T-helper 9 cell (primary cell): ENCODE results near the gene OR2H1.

Experiments used
- DNase-seq: peaks from one replicate; pipeline ENCODE4 v3.0.0-alpha.2; 2020

Gene OR2H1

DNA sequence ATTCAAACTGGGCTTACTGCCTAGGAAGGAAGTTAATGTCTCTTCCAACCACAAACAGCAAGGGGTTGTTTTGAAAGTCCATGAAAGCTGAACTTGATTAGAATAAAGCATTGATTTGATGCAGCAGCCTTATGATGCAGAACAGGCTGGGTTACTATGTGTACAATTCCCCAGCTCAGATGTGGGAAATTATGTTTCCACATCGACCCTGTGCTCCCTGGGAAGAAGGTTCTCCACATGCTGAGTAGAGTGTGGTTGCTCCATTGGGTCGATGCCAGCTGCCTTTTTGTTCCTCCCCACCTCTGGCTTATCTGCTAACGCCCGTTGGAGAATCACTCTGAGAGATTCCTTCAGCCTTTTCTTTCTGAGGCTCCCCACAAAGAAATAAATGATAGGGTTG is 29.6 kb downstream of the OR2H1 start:
- no peak for DNase-seq

DNA sequence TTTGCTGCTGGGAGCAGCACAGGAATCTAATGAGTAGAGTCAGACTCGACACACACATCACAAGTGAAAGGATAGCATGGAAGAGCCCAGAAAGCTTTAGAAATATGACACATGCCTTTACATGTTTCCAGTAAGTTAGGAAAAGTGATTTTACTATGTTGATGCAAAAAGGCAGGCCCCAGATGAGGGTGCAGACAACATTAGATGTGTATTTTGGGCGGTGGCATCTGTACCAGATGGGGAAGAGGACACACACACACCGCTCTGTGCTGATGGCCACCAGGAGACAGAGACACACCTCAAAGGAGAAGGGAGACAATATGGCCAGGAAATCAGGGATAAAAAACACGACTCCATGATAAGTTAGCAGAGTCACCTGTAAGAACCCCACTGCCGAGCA is 30.2 kb downstream of the OR2H1 start:
- DNase-seq: no peak

DNA sequence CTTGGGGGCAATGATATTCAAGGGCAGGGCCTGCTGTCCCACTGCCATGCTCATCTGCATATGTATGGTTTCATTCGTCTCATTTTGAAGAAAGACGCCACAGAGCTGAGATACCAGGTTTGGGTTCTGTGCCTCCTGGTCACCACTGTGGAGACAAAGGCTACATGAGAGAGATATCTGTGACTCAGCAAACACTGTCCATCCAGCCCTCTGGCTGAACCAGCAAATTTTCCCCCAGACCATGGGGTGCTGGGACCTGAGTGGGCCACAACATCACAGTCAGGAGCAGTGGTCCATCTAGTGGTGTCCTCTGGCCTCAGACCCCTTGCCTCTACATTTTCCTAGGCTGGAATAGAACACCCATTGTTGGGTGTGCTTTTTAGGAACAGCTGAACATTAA is 30.7 kb downstream of the OR2H1 start, which contains the start of gene MAS1L:
Gene MAS1L (minus strand): TSS at position 297 of the 400 bp plus-strand sequence. CDS start 54 bp downstream, at position 243.
- DNase-seq: no peak

DNA sequence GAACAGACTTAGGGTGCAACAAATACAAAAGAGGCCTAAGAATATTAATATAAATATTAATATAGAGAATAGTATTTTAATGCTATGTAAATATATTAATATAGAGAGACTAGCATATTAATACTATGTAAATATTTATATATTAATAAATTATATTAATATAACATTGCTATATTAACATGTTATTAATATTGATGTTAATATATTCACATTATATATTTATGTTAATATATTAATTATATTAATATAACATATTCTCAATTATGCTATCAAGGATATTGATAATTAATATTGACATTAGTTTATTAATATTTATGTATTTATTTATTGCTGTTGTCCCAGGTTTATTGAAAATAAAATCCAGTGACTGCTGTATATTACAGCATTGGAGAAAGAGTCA is 31.9 kb downstream of the OR2H1 start:
- no peak for DNase-seq

DNA sequence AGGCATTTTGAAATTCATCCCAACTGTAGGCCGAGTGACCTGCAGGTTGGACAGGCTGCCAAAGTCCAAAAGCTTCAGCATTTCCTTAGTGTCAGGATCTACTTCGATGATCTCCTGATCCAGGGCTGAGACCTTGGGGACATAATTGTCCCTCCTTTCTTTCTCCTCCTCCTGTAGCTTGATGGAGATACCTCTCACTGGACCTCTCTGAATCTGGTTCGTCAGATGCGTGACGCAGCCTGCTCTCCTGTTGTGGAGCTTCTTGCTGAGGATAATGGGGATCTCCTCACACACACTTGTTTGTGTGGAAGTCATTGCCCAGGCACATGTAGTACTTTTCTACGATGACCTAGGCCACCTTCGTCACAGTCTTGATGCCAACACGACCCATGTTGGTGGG is 32.3 kb downstream of the OR2H1 start:
- DNase-seq: no peak

DNA sequence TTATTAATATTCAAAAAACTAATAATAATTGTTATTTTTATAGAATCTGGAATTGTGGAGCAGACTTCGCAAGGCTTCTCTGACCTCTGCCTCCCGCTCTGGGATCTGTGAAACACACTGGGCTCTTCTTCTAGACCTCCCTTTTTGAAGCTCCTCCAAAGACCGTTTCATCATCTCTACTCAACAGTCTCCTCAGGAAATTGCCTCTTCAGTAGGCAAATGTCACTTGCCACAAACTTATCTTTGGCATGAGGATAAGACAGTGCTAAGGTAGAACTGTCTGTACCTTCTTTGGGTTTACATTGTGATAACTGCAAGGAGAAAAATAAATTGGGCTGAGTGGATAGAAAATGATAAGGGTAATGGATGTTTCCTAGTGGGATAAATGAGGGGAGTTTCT is 33.1 kb downstream of the OR2H1 start:
- no peak for DNase-seq

DNA sequence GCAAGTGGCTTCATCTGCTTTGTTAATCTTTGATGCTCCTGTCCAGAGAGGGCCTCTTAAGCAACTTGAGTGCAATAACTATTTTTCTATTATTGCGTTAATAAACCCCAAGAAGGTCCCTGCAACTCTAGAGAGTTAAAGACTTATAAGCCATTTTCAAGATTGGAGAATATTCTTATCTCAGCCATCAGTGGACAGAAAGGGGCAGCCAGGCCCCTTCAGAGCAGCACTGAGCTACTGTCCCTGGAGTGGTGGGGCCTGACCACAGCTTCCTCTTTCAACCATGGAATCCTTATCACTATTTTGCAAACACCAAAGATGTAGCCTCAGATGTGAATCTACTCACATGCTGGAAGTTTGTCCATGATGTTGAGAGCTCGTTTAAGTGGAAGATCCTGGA is 33.6 kb downstream of the OR2H1 start:
- DNase-seq: no peak

DNA sequence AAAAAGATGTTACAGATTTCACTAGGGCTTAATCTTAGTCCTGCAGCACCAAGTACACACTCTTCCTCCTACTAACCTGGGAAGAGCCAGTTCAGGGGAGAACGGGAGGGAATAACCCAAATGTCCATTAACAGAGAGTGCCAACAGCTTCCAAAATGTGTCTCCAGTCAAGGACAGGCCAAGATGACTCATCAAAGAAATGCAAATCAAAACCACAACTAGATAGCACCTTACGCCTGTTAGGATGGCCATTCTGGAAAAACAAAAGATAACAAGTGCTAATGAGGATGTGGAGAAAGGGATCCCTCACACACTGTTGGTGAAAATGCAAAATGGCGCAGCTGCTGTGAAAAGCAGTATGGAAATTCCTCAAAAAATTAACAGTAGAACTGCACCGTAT is 34.6 kb downstream of the OR2H1 start:
- no peak for DNase-seq

DNA sequence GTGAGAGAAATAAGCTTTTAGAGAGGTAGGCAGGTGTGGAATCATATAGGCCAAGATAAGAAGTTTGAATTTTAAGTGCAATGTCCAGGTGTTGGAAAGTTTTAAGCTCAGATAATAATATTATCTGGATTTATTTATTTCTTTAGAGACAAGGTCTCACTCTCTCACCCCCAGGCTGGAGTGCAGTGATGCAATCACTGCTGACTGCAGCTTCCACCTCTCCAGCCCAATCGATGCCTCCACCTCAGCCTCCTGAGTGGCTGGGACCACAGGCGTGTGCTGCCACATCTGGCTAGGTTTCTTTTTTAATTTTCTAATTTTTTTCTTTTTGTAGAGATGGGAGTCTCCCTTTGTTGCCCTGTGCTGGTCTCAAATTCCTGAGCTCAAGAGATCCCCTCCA is 36.3 kb downstream of the OR2H1 start:
- no peak for DNase-seq

DNA sequence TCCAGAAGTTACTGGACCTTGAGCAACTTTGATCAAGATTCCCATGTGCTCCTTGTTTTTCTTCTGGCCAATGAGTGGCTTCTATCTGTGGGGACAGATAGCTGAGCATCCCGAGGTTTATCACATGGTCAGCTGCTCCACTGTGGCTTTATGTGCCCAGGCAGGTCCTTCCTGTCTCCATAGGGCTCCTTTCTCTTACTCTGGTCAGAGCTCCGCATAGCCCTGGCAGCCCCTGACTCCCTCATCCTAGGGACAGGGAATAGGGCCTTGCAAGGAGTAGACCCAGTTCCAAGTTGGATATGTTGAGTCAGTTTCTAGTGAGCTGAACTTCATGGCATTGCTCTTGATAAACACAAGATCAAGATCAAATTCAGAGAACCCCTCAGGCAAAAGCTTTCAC is 37.2 kb downstream of the OR2H1 start:
- DNase-seq: no peak

DNA sequence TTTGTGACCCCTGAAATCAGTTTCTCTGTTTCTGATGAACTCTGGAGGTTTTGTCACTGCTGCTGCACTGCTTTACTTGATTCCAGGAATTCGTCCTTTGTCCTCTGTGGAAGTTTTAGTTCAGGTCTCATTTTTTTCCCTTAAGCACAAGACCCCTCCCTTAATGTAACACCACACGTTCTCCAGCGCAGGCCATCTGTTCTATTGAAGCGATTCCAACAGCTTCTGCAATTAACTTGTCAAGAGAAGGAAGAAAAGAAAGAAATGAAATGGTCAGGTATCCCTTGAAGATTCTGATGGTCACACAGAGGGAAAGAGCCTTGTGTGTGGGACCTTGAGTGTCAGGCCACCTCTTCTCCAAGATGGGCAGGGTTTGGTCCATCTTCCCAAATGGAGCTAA is 38.6 kb downstream of the OR2H1 start:
- no peak for DNase-seq

DNA sequence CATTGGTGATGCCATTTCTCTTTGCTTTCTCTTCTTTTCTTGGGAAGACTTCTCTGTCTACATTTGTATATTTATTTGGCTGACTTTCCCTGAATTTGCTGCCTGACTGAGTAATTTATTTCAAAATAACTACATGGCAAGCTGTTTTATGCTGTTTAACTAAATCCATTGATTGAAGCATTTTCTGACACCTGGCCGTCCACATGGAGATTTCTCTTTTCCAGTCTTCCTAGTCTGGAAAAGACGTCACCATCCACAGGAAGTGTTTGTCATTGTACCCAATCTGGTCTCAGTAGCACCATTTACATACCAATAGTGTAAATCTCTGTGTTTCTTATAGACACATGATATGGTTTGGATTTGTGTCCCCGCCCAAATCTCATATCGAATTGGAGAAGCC is 40.0 kb downstream of the OR2H1 start:
- DNase-seq: no peak

DNA sequence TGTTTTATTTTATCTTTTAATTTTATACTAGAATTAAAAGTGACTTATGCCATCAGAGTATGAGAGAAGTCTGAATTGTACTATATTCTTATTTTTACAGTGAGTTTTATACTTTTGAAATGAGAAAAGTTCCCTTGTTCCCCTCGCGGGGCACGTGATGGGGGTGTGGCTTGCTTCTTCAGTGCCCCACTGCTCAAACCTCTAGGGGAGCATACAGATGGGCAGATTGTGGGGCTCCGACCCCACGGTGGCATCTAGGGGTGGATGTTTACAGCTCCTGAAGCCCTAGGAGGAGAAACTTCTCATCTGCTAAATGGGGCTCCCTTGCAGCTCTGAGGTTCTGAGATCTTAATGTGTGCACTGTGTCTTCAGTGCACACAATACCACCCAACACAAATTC is 42.7 kb downstream of the OR2H1 start:
- DNase-seq: no peak

DNA sequence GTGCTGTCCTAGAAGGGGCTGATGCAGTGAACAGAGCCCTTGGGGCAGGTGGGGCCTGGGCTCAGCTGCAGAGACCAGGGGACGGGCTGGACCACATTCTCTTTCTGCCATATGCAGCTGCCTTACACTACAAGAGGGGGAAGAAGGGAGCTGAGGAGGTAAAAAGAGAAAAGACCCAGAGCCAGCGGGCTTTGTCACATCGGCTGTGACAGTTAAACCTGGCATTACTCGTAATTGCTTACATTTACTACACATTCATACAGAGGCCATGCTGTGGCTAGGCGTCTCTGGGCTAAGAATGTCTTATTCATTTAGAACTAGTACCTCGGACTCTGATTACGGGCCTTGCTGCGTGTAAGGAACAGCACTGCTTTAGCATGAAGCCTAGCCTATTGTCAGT is 43.6 kb downstream of the OR2H1 start:
- no peak for DNase-seq

DNA sequence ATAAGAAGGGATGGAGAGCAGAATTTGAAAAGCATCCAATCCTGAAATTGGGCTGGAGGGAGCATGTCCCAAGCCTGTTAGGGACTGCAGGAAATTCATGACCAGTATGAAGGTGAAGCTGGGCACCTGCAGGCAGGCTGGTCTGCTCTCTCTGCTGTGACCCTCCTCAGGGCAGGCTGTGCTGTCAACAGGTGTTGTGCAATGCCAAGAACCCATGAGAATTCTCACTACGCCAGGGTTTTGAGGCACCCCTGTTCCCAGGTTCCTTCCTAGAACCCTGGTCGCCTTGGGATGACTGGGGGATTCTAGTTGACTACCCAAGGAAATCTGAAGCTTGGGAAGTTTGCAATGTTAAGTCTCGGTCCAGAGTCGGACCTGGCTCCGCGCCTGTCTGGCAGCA is 44.2 kb downstream of the OR2H1 start:
- no peak for DNase-seq

DNA sequence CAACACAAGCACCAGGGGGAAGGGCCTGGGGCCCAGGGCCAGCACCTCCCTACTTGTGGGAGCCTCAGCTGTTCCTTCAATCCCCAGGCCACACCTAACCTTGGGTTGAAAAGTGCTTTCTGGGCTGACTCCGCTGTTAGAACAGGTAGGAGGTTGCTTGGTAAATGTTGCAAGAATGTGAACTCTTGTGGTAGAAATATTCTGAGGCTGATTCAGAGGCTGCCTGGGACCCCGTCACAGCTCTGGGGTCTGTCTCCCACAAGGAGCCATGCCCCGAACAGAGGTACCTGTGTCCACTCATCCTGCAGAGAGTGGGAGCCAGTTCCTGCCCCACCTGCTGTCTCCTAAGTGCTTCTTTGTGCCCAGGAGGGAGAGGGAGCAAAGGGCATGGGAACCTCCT is 45.2 kb downstream of the OR2H1 start:
- DNase-seq: no peak

DNA sequence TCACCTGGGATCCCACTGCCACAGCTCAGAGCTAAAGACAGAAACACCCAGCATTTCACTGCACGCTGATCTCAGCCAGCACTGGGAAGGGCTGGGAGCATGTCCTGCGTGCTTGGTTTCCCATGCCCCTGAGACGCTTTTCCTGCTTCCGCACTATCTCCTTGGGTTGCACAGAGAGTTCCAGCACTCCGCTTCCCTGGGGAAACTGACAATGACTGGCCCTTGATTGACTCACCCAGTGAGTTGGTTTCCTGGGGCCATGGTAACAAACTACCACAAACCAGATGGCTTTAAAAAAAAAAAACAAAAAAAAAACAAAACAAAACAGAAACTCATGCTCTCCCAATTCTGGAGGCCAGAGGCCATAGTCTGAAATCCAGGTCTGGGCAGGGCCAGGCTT is 45.6 kb downstream of the OR2H1 start:
- DNase-seq: no peak

DNA sequence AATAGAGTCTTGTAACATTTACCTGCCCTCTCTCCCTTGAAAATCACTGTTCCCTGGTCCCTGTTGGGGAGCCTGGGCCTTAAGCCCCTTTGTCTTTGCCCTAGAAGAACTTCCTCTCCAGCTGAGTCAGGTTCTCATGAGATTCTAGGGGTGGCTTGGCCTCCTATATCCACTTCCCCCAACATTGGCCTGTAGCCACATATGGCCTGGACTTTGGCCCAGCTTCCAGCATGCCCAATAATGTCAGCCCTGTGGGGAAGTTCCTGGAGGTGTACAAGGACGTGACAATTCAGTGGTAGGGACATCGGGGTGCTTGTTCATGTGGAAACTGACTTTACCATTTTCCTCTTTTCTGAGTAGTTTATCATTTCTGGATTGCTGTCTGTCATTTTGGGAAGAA is 48.0 kb downstream of the OR2H1 start:
- DNase-seq: no peak

DNA sequence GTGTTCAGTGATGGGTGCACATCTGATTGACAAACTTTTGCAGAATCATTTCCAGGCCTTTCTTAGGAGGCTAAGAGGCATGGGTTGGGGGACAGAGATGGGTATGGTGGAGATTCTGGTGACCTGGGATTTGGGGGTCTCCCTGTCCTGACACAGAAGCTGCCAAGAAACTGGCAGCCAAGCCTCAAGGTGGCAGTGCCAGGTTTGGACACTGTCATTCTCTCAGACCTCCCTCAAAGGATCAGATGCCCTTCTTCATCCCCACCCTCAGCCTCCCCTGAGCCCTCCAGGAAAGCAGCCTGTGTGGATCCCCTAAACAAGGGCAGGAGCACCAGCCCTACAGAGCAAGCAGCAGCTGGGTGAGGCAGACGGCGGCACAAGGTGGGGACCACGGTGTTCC is 48.9 kb downstream of the OR2H1 start:
- DNase-seq: no peak

DNA sequence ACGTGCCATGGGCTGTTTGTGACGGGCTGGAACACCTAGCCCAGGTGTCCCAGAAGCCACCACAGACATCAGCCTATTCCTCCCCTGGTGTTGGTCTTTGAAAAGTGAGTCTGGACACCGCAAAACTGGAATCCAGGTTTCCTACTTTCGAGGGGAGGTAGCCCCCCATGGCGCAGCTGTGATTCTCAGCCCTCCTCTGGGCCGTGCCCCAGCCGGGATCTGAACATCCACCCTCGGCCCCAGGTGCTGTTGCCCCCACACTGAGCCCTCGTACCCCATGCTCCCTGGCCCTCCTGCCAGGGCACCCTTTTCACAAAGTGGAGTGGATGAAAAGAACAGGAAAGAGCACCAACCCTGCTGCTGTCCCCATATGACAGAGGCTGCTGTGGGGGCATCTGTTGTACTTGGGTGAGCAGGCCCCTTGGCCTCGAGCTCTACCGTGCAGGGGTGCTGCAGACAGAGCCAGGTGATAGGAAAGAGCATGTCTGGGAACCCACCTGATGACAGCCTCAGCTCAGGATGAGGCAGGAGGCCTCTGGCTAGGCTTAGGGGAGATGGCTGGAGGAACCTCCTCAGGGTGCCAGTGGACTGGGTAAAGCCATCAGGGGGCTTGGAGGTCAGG is 49.6 kb downstream of the OR2H1 start:
- no peak for DNase-seq

DNA sequence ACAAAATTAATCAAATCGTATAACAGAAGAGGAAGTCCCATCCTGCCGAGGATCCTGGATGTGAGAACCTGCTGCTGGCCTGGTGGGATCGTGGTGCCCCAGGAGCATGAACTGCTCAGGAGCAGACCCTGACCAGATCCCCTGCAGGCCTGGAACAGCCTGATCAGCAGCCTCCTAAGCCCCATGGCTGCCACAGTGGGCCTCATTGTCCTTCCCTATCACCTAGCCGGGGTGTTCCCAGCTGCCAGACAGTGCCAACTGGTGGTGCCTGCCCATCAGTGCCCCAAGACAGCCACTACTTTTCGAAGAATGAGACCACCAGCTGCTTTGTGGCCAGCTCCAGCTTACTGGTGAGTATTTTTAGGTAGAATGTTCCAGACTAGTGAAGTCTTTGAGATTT is 50.4 kb downstream of the OR2H1 start:
- DNase-seq: no peak

DNA sequence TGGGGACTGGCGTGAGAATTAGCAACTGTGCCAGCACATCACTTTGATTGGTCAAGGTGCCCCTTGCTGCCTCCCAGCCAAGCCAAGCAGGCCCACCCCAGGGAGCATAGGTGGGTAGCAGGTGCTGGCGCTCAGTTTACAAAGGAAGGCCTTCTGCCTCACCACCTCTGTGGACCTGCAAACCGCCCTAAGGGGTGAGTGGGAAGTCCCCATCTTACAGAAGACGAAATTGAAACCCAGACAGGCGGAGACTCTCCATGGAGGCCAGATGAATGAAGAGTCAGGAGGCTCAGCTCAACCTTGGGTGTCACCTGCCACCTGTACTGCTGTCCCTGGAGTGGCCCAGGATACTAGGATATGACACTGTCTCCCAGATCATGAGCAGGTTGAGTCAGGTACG is 52.3 kb downstream of the OR2H1 start:
- DNase-seq: no peak

DNA sequence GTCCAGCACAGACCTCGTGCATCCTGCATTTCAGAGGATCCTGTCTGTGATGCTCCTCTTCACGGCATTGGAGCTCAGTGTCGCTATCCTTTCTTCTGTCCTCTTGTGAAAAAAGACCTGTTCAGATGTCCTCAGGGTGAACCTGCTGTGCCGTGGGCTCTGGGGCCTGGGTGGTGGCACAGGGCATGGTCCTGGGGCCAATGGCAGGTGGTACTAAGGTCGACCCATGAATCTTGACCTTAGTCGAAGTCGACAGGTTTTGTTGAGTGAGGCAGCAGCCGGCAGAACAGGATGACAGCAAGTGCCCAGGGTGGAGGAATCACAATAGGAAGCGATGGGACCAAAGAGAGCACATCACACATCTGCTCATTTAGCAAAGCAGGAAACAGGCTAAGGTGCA is 52.8 kb downstream of the OR2H1 start:
- DNase-seq: no peak

DNA sequence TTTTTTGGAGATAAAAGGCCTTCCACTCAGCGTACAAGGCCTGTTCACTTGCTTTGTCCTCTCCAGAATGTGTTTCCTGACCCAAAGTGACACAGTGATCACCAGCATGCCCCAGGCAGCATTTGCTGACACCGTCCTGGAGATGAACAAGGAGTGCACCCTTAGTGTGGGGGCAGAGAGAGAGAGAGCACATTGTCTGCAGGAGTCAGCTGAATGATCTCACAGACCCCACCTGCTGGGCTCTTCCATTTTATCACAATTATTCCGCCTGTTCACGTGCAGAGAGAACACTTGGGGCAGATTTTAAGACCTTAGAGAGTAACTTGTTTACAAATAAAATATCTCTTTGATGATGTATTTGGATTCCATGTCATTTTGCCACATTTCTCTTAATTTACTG is 53.2 kb downstream of the OR2H1 start:
- DNase-seq: no peak

DNA sequence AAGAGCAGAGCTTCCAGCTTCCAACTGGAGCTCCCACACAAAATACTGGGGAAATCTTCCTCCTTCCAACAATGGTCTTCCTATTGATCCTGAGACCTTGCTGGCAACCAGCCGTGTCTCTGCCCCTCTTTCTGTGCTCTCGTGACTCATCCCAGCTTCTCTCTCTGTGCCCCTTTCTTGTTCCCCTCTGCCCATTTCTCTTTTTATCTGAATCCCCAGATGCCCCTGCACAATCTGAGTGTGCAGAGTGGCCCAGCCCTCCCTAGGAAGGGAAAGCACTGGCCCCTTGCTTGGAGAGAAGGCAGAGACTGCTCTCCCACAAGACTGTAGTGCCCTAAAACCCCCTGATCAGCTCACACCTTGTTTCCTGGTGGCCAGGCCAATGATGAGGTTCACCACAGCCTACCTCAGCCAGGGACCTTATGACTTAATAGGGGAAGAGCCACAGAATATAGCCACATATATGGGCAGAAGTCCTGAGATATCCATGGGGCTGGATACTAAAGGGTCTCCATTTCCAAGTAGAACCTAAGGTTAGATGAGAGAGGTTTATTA is 53.9 kb downstream of the OR2H1 start:
- DNase-seq: no peak
